MM.1S (cell line): ENCODE results near the gene ATP6V1B1.
A peak's percentile ranks its signal among the peaks of the same experiment; 100 is the strongest.

Experiments
- DNase-seq: peaks from one replicate; pipeline ENCODE4 v3.0.0-alpha.2; 2015
- H2AFZ ChIP-seq: fragments of 300-600 bp; sonication (generic); 2 replicates; pipeline ENCODE4 v1.6.0; 2016; ENCODE audit warnings: antibody characterized with exemption, low read length
- H3F3A ChIP-seq: fragments of 300-600 bp; sonication (generic); 2 replicates; pipeline ENCODE4 v1.6.1; 2016; ENCODE audit warnings: mild to moderate bottlenecking, antibody characterized with exemption, low read length, moderate library complexity, mixed read lengths; ENCODE audit not compliant: insufficient read depth
- H3K27ac ChIP-seq: fragments of 300-600 bp; sonication (generic); 2 replicates; pipeline ENCODE4 v1.5.1; 2016; ENCODE audit warnings: mild to moderate bottlenecking, low read length
- H3K27me3 ChIP-seq: fragments of 300-600 bp; sonication (generic); replicated peaks from 2 replicates; pipeline ENCODE4 v1.6.0; 2016; ENCODE audit warnings: low read length; ENCODE audit not compliant: insufficient read depth
- H3K36me3 ChIP-seq: fragments of 300-600 bp; sonication (generic); replicated peaks from 2 replicates; pipeline ENCODE4 v1.6.1; 2016; ENCODE audit warnings: mild to moderate bottlenecking, low read length, mixed read lengths; ENCODE audit not compliant: insufficient read depth
- H3K4me1 ChIP-seq: fragments of 300-600 bp; sonication (generic); 2 replicates; pipeline ENCODE4 v1.6.1; 2016; ENCODE audit warnings: low read length, mixed read lengths
- H3K4me2 ChIP-seq: fragments of 300-600 bp; sonication (generic); 2 replicates; pipeline ENCODE4 v1.6.0; 2016; ENCODE audit warnings: low read depth, low read length
- H3K4me3 ChIP-seq: fragments of 300-600 bp; sonication (generic); 2 replicates; pipeline ENCODE4 v1.5.1; 2016; ENCODE audit warnings: low read length, mixed read lengths
- H3K79me2 ChIP-seq: fragments of 300-600 bp; sonication (generic); 2 replicates; pipeline ENCODE4 v1.6.1; 2016; ENCODE audit warnings: mixed run types, low read length, mixed read lengths
- H3K9ac ChIP-seq: fragments of 300-600 bp; sonication (generic); 2 replicates; pipeline ENCODE4 v1.6.1; 2016; ENCODE audit warnings: low read length, mixed read lengths
- H3K9me2 ChIP-seq: fragments of 300-600 bp; sonication (generic); replicated peaks from 2 replicates; pipeline ENCODE4 v1.6.1; 2016; ENCODE audit warnings: mild to moderate bottlenecking, low read length, mixed read lengths; ENCODE audit not compliant: insufficient read depth
- H3K9me3 ChIP-seq: fragments of 300-600 bp; sonication (generic); replicated peaks from 2 replicates; pipeline ENCODE4 v1.6.1; 2016; ENCODE audit warnings: mild to moderate bottlenecking, low read length, mixed read lengths; ENCODE audit not compliant: insufficient read depth
- H4K20me1 ChIP-seq: fragments of 300-600 bp; sonication (generic); 2 replicates; pipeline ENCODE4 v1.6.1; 2016; ENCODE audit warnings: mild to moderate bottlenecking, low read length, moderate library complexity, mixed read lengths; ENCODE audit not compliant: insufficient read depth
- EZH2 ChIP-seq: fragments of 300-600 bp; sonication (generic); optimal IDR thresholded peaks from 2 replicates; pipeline ENCODE3; 2017; ENCODE audit warnings: low read depth, mild to moderate bottlenecking, antibody characterized with exemption, low read length, mixed read lengths
- EZH2phosphoT487 ChIP-seq: fragments of 300-600 bp; sonication (generic); IDR thresholded peaks from 2 replicates; pipeline ENCODE4 v1.6.1; 2018; ENCODE audit warnings: antibody characterized with exemption, low read length
- TF ChIP-seq, protein P1 (sequence below): fragments of 300-600 bp; sonication (generic); IDR thresholded peaks from 2 replicates; pipeline ENCODE4 v1.5.1; 2016; ENCODE audit warnings: antibody characterized with exemption, low read length, mixed read lengths

Gene ATP6V1B1

DNA sequence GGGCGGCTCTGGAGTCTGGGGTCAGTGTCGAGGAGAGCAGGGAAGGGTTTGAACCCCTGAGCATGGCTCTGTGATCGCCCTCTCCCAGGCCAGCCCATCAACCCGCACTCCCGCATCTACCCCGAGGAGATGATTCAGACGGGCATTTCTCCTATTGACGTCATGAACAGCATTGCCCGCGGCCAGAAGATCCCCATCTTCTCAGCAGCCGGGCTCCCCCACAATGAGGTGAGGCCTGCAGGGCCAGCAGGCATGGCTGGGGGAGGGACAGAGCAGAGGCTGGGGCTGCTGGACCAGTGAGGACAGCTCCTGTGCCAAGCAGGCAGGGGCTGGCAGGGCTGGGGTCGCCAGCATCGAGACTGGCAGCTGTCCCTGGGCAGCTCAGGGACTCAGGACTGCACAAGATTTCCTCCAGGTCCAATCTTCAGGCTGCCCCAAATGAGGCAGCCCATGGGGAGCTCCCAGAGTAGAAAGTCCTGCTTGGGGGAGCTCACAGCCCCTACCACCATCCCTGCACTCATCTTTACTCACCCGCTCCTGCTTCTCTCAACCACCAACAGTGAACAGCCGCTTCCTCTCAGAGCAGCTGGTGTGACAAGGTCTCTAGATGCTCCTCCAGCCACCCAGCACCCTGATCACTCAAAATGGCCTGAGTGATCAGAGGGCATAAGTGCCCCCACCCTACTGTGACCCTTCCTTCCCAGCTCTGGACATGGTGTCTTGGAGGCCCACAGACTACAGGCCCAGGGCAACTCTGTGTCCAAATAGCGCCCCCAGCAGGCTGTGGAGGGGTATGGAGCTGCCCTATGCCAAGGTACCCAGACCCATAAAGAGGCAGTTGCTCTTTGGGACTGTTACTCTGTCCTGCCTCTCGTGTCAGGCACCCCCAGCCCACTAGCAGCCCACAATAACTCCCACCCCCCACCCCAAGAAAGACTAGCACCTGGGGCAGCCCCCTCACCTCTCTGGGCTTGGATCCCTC lies 24.4 kb downstream of the ATP6V1B1 start:
- Histone ChIP-seq H4K20me1 (no peaks in the 10 kb centered on the region), H3K79me2 (no peaks in the 10 kb centered on the region), H3K9ac (no peak overlapping the region), H3K27me3 (peaks cover 40% of the 10 kb centered on the region), H3F3A (no peaks in the 10 kb centered on the region), H3K4me3 (no peak overlapping the region), H3K9me2 (no peaks in the 10 kb centered on the region), H3K4me2 (no peak overlapping the region), H3K36me3 (no peaks in the 10 kb centered on the region), H2AFZ (no peak overlapping the region), H3K4me1 (0 out of 2 replicates have a peak, but pooled peaks cover 4% of the 10 kb centered on the region), H3K9me3 (no peaks in the 10 kb centered on the region), H3K27ac (no peak overlapping the region)
- TF ChIP-seq, protein P1, sequence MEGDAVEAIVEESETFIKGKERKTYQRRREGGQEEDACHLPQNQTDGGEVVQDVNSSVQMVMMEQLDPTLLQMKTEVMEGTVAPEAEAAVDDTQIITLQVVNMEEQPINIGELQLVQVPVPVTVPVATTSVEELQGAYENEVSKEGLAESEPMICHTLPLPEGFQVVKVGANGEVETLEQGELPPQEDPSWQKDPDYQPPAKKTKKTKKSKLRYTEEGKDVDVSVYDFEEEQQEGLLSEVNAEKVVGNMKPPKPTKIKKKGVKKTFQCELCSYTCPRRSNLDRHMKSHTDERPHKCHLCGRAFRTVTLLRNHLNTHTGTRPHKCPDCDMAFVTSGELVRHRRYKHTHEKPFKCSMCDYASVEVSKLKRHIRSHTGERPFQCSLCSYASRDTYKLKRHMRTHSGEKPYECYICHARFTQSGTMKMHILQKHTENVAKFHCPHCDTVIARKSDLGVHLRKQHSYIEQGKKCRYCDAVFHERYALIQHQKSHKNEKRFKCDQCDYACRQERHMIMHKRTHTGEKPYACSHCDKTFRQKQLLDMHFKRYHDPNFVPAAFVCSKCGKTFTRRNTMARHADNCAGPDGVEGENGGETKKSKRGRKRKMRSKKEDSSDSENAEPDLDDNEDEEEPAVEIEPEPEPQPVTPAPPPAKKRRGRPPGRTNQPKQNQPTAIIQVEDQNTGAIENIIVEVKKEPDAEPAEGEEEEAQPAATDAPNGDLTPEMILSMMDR: peak; percentile 19
- TF ChIP-seq EZH2 (no peak), EZH2phosphoT487 (no peak)
- DNase-seq: no peak

DNA sequence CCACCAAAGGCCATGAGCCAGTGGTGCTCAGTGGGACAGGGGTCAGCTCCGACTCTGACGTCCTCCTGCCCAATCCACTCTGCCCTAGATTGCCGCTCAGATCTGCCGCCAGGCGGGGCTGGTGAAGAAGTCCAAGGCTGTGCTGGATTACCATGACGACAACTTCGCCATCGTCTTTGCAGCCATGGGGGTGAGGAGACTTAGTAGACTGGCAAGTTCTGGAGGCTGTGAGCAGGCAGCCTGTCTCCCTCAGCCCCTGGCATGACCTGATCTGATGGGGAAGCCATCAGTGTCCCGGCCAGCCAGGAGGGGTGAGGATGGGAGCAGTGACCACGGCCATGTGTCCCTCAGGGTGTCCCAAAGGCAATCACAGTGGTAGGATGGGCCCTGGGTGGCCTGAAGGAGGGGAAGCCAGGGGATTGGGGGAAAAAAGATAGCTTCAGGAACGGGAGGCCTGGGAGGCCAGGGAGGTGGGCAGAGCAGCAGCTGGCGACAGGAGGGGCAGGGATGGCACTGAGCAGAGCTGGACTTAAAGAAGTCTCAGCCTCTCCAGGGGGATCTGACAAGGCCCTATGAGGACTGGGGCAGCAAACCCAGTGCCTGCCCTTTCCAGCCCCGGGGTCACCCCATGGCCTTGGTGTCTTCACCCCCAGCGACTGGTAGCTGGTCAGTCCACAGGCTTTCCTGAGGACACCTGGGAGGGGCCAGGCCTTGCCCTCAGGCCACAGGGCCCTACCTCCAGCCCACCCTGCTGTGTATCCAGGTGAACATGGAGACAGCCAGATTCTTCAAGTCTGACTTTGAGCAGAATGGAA lies 25.3 kb downstream of the ATP6V1B1 start:
- H3K9ac ChIP-seq: no peak overlapping the region
- H3K4me1 ChIP-seq: 0 out of 2 replicates have a peak, but pooled peaks cover 4% of the 10 kb centered on the region
- no peaks in the 10 kb centered on the region for H3K9me2 ChIP-seq
- DNase-seq: no peak
- TF ChIP-seq, protein P1: no peak
- TF ChIP-seq EZH2phosphoT487 (no peak), EZH2 (no peak)
- H3K79me2 ChIP-seq: no peaks in the 10 kb centered on the region
- peaks cover 35% of the 10 kb centered on the region for H3K27me3 ChIP-seq
- no peaks in the 10 kb centered on the region for H3F3A ChIP-seq
- H3K4me2 ChIP-seq: no peak overlapping the region
- no peaks in the 10 kb centered on the region for H3K9me3 ChIP-seq
- no peaks in the 10 kb centered on the region for H4K20me1 ChIP-seq
- H3K4me3 ChIP-seq: no peak overlapping the region
- H3K27ac ChIP-seq: no peak overlapping the region
- no peaks in the 10 kb centered on the region for H3K36me3 ChIP-seq
- H2AFZ ChIP-seq: no peak overlapping the region

DNA sequence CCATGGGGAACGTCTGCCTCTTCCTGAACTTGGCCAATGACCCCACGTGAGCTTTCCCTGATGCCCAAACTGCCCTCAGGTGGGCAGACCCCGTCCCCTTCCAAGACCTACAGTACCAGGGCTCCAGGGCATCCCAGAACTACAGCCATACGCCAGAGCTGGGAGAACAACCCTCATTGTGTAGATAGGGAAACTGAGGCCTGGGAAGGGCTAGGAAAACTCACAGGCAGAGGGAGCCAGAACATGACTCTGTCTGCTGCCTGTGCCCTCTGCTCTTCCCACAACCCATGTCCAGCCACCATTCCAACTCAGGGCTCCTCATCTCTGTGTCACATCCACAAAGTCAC lies 25.9 kb downstream of the ATP6V1B1 start:
- no peak for DNase-seq
- no peak overlapping the region for H3K4me2 ChIP-seq

More for the DNA sequence above, 25.9 kb downstream of the ATP6V1B1 start:
- Histone ChIP-seq H3F3A (no peaks in the 10 kb centered on the region), H3K9me3 (no peaks in the 10 kb centered on the region), H3K79me2 (no peaks in the 10 kb centered on the region), H3K9ac (no peak overlapping the region), H3K27me3 (peaks cover 35% of the 10 kb centered on the region), H3K4me1 (0 out of 2 replicates have a peak, but pooled peaks cover 4% of the 10 kb centered on the region), H2AFZ (no peak overlapping the region), H4K20me1 (no peaks in the 10 kb centered on the region), H3K4me3 (no peak overlapping the region), H3K36me3 (no peaks in the 10 kb centered on the region), H3K9me2 (no peaks in the 10 kb centered on the region), H3K27ac (no peak overlapping the region)
- TF ChIP-seq EZH2 (no peak), EZH2phosphoT487 (no peak)
- TF ChIP-seq, protein P1: no peak
